Neural progenitor cell (in vitro differentiated cells): ENCODE data around the gene WDR77.

Experiments
- CTCF ChIP-seq: fragments of 200-600 bp; sonication (generic); IDR thresholded peaks from 2 replicates; pipeline ENCODE4 v1.5.1; 2017; ENCODE audit warnings: antibody characterized with exemption, mild to moderate bottlenecking
- EZH2 ChIP-seq: fragments of 200-600 bp; sonication (generic); IDR thresholded peaks from 2 replicates; pipeline ENCODE4 v1.6.1; 2017; ENCODE audit warnings: antibody characterized with exemption, mild to moderate bottlenecking, moderate library complexity

GRCh38 chr1:111496398-111496797, 47.3 kb upstream of the WDR77 start:
- no peak for TF ChIP-seq CTCF
- no peak for TF ChIP-seq EZH2
